ENCODE data around the gene SWI5. TPM values are rescaled to one million over a fixed set of nuclear protein-coding genes. Genes with fewer than 3 reads are reported as not detected.

The SWI5 gene
- total RNA-seq, 1 donor from 2014 or later: 30.0 TPM

DNA sequence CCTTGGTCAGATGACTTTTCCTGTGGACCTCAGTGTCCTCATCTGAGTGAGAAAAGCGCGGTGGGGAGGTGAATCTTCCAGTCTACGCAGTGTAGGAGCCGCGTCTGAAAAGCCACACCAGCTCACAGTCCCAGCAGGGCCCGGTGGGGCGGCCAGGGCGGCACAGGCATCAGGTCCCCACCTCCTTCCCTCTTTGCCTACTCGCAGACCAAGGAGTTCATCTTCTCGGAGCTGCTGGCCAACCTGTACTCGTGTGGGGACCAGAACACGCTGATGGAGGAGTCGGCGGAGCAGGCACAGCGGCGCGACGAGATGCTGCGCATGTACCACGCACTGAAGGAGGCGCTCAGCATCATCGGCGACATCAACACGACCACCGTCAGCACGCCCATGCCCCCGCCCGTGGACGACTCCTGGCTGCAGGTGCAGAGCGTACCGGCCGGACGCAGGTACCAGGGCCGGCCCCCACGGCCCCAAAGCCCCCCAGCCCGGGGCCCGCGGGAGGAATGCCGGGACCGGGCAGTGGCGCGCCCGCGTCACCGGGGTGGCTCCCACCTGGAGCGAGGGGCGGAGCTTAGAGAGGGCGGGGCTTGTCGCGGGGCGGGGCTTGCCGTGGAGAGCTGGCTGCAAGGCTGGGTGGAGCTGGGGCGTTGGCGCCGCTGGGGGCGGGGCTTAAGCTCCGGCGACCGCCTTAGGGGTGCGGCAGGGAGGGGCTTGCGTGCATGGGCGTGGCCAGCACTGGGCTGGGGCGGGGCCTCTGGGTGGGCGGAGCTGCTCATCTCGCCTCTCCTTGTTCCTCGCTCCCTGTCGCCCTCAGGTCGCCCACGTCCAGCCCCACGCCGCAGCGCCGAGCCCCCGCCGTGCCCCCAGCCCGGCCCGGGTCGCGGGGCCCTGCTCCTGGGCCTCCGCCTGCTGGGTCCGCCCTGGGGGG is 25.9 kb upstream of the SWI5 start:
- TF ChIP-seq, protein P1, sequence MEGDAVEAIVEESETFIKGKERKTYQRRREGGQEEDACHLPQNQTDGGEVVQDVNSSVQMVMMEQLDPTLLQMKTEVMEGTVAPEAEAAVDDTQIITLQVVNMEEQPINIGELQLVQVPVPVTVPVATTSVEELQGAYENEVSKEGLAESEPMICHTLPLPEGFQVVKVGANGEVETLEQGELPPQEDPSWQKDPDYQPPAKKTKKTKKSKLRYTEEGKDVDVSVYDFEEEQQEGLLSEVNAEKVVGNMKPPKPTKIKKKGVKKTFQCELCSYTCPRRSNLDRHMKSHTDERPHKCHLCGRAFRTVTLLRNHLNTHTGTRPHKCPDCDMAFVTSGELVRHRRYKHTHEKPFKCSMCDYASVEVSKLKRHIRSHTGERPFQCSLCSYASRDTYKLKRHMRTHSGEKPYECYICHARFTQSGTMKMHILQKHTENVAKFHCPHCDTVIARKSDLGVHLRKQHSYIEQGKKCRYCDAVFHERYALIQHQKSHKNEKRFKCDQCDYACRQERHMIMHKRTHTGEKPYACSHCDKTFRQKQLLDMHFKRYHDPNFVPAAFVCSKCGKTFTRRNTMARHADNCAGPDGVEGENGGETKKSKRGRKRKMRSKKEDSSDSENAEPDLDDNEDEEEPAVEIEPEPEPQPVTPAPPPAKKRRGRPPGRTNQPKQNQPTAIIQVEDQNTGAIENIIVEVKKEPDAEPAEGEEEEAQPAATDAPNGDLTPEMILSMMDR (IDR thresholded peaks at IDR 0.05; ENCODE audit: insufficient read depth, low read length, severe bottlenecking): no peak
- Histone ChIP-seq H3K27me3 (ENCODE audit: control insufficient read depth, insufficient read depth, low read length) (no peaks in the 10 kb centered on the region), H3K36me3 (ENCODE audit: control insufficient read depth, insufficient read depth, low read length) (no peaks in the 10 kb centered on the region), H3K4me3 (ENCODE audit: low read depth, low read length) (peak overlapping the region; percentile 60)
- DNase-seq (ENCODE audit: low read depth) (peak; percentile 71), FAIRE-seq (no peak)

DNA sequence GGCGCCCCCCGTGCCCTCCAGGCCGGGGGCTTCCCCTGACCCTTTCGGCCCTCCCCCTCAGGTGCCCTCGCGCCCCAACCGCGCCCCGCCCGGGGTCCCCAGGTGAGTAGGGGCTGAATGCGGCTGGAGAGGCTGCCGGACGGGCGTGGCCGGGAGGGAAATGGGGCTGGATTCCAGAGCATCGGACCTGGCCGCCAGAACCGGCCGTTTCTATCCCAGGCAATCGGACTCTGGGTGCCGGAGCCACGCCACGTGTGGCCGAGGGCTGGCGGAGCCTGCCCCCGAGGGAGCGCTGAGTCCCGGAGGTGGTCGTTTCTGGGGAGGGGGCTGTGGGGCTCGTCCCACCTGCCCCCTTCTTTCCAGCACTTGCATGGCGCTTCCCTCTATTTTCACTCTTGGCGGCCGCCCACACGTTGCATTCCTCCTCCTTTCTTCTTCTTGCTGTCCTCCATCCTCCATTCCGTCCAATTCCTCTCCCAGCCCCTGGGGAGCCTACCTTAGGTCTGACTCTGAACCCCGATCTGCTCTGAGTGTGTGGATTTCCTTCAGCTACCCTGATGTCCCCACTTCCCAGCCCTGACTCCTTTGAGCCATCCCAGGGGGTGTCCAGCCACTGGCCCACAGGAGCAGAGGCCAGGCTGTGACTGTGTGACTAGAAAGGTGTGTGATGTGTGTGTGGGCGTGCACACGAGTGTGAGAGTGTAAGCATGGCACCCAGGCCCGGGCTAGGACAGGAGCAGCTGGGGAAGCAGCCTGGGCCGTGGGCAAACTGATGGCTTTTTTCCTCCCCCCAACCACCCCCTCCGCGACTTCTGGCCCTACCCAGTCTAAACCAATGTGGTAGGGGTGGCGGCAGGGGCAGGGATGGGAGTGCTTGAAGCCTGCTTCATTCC is 25.0 kb upstream of the SWI5 start:
- Histone ChIP-seq H3K27me3 (ENCODE audit: control insufficient read depth, insufficient read depth, low read length) (no peaks in the 10 kb centered on the region), H3K36me3 (ENCODE audit: control insufficient read depth, insufficient read depth, low read length) (no peaks in the 10 kb centered on the region), H3K4me3 (ENCODE audit: low read depth, low read length) (peak overlapping the region; percentile 60)
- TF ChIP-seq, protein P1 (IDR thresholded peaks at IDR 0.05; ENCODE audit: insufficient read depth, low read length, severe bottlenecking): no peak
- no peak for FAIRE-seq
- DNase-seq (ENCODE audit: low read depth): no peak

GRCh38 chr9:128251732-128252100 is 24.4 kb upstream of the SWI5 start:
- DNase-seq (ENCODE audit: low read depth) (no peak), FAIRE-seq (no peak)
- Histone ChIP-seq H3K4me3 (ENCODE audit: low read depth, low read length) (no peak overlapping the region), H3K36me3 (ENCODE audit: control insufficient read depth, insufficient read depth, low read length) (no peaks in the 10 kb centered on the region), H3K27me3 (ENCODE audit: control insufficient read depth, insufficient read depth, low read length) (no peaks in the 10 kb centered on the region)
- TF ChIP-seq, protein P1 (IDR thresholded peaks at IDR 0.05; ENCODE audit: insufficient read depth, low read length, severe bottlenecking): no peak

- TF ChIP-seq, protein P1 (IDR thresholded peaks at IDR 0.05; ENCODE audit: insufficient read depth, low read length, severe bottlenecking): no peak
- DNase-seq (ENCODE audit: low read depth) (no peak), FAIRE-seq (no peak)
- no peak overlapping the region for H3K4me3 ChIP-seq (ENCODE audit: low read depth, low read length)
- no peaks in the 10 kb centered on the region for H3K27me3 ChIP-seq (ENCODE audit: control insufficient read depth, insufficient read depth, low read length)
- peaks cover 8% of the 10 kb centered on the region for H3K36me3 ChIP-seq (ENCODE audit: control insufficient read depth, insufficient read depth, low read length)
Observed at GRCh38 chr9:128252317-128253139, 23.5 kb upstream of the SWI5 start.

- H3K4me3 ChIP-seq (ENCODE audit: low read depth, low read length): no peak overlapping the region
Observed at GRCh38 chr9:128253140-128253990, 22.7 kb upstream of the SWI5 start.

More at GRCh38 chr9:128253140-128253990, 22.7 kb upstream of the SWI5 start:
- FAIRE-seq: no peak
- Histone ChIP-seq H3K27me3 (ENCODE audit: control insufficient read depth, insufficient read depth, low read length) (no peaks in the 10 kb centered on the region), H3K36me3 (ENCODE audit: control insufficient read depth, insufficient read depth, low read length) (peaks cover 15% of the 10 kb centered on the region)
- no peak for DNase-seq (ENCODE audit: low read depth)
- TF ChIP-seq, protein P1 (IDR thresholded peaks at IDR 0.05; ENCODE audit: insufficient read depth, low read length, severe bottlenecking): no peak

Measured in bronchial epithelial cell (primary cell).